ENCODE data around the gene SLC35A4.

SLC35A4 gene

GRCh38 chr5:140557136-140557805 is 7.4 kb upstream of the SLC35A4 start, which contains the start of gene SRA1:
SRA1 (minus strand) TSS chr5:140557473; CDS start chr5:140557452, 21 bp downstream.
- no peak for TF ChIP-seq FOXM1 (IDR thresholded peaks at IDR 0.05; ENCODE audit: borderline replicate concordance, low read depth)
- peak; percentile 78 for TF ChIP-seq YY1 (IDR thresholded peaks at IDR 0.05; ENCODE audit: low read depth)
- TF ChIP-seq MAX (IDR thresholded peaks at IDR 0.05) = peak; percentile 62
- peak; percentile 90 for TF ChIP-seq TAF1 (IDR thresholded peaks at IDR 0.05; ENCODE audit: low read depth)
- TF ChIP-seq NFIC (IDR thresholded peaks at IDR 0.05) = no peak
- TF ChIP-seq TCF12 (IDR thresholded peaks at IDR 0.05; ENCODE audit: low read depth) = peak; percentile 50; the same call in 1 of the 2 replicates
- TF ChIP-seq REST (IDR thresholded peaks at IDR 0.05; ENCODE audit: low read depth) = peak; percentile 27; the same call in 1 of the 2 replicates
- TF ChIP-seq CREB1 (IDR thresholded peaks at IDR 0.05; ENCODE audit: low read depth) = peak; percentile 85
- peak; percentile 12 for TF ChIP-seq TEAD4 (IDR thresholded peaks at IDR 0.05)
- TF ChIP-seq ZBTB7A (IDR thresholded peaks at IDR 0.05; ENCODE audit: low read depth) = 0 out of 2 replicates have a peak, but pooled peaks have one; percentile 38
- TF ChIP-seq EP300 (IDR thresholded peaks at IDR 0.05; ENCODE audit: borderline replicate concordance) = no peak; the same call in 1 of the 2 replicates
- peak; percentile 51 for TF ChIP-seq USF1 (IDR thresholded peaks at IDR 0.05)
- TF ChIP-seq RAD21 (IDR thresholded peaks at IDR 0.05; ENCODE audit: low read depth) = no peak

GRCh38 chr5:140557965-140558364 is 6.7 kb upstream of the SLC35A4 start:
- TF ChIP-seq EGR1 (IDR thresholded peaks at IDR 0.05) (no peak), EP300 (IDR thresholded peaks at IDR 0.05; ENCODE audit: borderline replicate concordance) (no peak), TAF1 (IDR thresholded peaks at IDR 0.05; ENCODE audit: low read depth) (no peak), CEBPB (IDR thresholded peaks at IDR 0.05) (no peak), TCF12 (IDR thresholded peaks at IDR 0.05; ENCODE audit: low read depth) (no peak), NFIC (IDR thresholded peaks at IDR 0.05) (no peak), MAX (IDR thresholded peaks at IDR 0.05) (no peak), FOXM1 (IDR thresholded peaks at IDR 0.05; ENCODE audit: borderline replicate concordance, low read depth) (no peak), REST (IDR thresholded peaks at IDR 0.05; ENCODE audit: low read depth) (no peak), YY1 (IDR thresholded peaks at IDR 0.05; ENCODE audit: low read depth) (no peak), ZBTB7A (IDR thresholded peaks at IDR 0.05; ENCODE audit: low read depth) (no peak), TEAD4 (IDR thresholded peaks at IDR 0.05) (no peak), CREB1 (IDR thresholded peaks at IDR 0.05; ENCODE audit: low read depth) (no peak), RAD21 (IDR thresholded peaks at IDR 0.05; ENCODE audit: low read depth) (no peak)

GRCh38 chr5:140558542-140558941 is 6.1 kb upstream of the SLC35A4 start:
- no peak for TF ChIP-seq NFIC (IDR thresholded peaks at IDR 0.05)
- no peak for TF ChIP-seq YY1 (IDR thresholded peaks at IDR 0.05; ENCODE audit: low read depth)
- no peak for TF ChIP-seq MAX (IDR thresholded peaks at IDR 0.05)
- no peak for TF ChIP-seq RAD21 (IDR thresholded peaks at IDR 0.05; ENCODE audit: low read depth)

- TF ChIP-seq CEBPB (IDR thresholded peaks at IDR 0.05) (no peak), TCF12 (IDR thresholded peaks at IDR 0.05; ENCODE audit: low read depth) (no peak), RAD21 (IDR thresholded peaks at IDR 0.05; ENCODE audit: low read depth) (no peak), NFIC (IDR thresholded peaks at IDR 0.05) (no peak), REST (IDR thresholded peaks at IDR 0.05; ENCODE audit: low read depth) (no peak), MAX (IDR thresholded peaks at IDR 0.05) (no peak), ZBTB7A (IDR thresholded peaks at IDR 0.05; ENCODE audit: low read depth) (no peak), CREB1 (IDR thresholded peaks at IDR 0.05; ENCODE audit: low read depth) (no peak), FOXM1 (IDR thresholded peaks at IDR 0.05; ENCODE audit: borderline replicate concordance, low read depth) (no peak), USF1 (IDR thresholded peaks at IDR 0.05) (no peak), YY1 (IDR thresholded peaks at IDR 0.05; ENCODE audit: low read depth) (no peak), TEAD4 (IDR thresholded peaks at IDR 0.05) (no peak), EGR1 (IDR thresholded peaks at IDR 0.05) (no peak), TAF1 (IDR thresholded peaks at IDR 0.05; ENCODE audit: low read depth) (no peak), EP300 (IDR thresholded peaks at IDR 0.05; ENCODE audit: borderline replicate concordance) (no peak)
These were observed 4.4 kb upstream of the SLC35A4 start for GRCh38 chr5:140560227-140560626.

Data from Ishikawa (cell line).